HG03108 (cell line): Measurements from ENCODE around the gene PIF1.
A peak's percentile ranks its signal among the peaks of the same experiment; 100 is the strongest.

Experiments used
- ATAC-seq: cut with Tn5 transposase; IDR thresholded peaks from one replicate; pipeline ENCODE4 v1.9.1; 2021; ENCODE audit warnings: moderate library complexity; ENCODE audit not compliant: unreplicated experiment

The PIF1 gene, protein sequence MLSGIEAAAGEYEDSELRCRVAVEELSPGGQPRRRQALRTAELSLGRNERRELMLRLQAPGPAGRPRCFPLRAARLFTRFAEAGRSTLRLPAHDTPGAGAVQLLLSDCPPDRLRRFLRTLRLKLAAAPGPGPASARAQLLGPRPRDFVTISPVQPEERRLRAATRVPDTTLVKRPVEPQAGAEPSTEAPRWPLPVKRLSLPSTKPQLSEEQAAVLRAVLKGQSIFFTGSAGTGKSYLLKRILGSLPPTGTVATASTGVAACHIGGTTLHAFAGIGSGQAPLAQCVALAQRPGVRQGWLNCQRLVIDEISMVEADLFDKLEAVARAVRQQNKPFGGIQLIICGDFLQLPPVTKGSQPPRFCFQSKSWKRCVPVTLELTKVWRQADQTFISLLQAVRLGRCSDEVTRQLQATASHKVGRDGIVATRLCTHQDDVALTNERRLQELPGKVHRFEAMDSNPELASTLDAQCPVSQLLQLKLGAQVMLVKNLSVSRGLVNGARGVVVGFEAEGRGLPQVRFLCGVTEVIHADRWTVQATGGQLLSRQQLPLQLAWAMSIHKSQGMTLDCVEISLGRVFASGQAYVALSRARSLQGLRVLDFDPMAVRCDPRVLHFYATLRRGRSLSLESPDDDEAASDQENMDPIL

DNA sequence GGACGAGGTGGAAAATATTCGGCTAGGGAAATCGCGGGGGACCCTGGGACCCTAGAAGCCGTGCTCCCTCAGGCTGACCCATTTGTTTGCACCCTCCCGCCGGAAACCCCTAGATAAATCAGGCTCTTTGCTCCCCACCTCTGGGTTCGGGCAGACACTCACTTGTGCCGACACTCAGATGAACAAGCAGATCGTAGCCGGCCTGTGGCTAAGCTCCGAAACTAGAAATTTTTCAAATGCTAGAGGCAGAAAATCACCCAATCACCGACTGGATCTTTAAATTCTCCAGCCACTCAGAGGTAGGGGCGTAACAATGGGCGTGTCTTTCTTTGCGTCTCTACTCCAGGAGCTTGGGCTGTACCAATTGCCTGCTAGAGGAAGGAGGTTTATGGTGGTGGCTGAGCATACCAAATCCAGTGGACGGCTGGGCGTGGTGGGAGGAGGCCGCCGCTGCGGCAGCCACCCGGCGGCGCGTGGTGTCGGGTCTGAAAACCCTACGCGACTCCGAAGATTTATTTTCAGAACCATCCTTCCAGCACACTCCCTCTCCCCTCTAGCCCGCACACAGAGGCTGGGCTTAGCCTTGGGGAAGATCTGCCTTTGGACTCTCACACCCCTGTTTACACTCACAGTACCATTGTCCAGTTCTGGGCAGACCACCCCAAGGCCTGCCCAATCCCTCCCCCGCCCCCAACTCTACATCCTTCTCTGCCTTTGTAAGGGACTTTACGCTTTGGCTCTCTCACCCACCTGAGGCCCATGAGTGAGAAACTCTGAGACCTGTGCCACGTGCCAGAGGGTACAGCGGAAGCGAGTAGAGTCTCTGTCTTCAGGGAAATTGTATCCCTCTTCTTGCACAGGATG is at the start of gene PIF1:
Gene PIF1, minus strand, starts transcription at position 217 of the 864 bp plus-strand sequence. CDS start 1,312 bp downstream, outside the sequence.
- peak; percentile 85 for ATAC-seq

DNA sequence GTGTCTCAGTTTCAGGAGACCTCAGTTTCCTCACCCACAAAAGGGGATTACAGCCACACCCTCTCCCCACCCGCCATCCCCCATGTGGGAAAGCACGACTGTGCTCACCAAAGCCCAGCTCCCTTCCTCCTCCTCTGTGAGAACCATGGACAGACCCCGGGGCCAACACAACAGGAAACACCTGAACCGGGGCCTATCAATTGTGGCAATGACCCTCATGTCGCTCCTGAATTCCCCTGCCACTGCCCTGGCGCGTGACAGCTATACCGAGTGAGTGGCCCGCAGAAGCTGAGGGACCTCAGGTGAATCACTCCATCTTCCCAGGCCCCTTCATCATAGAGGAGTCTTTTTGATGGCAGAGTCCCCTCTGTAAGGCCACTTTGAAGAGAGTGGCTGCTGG is 44.9 kb upstream of the PIF1 start:
- no peak for ATAC-seq

DNA sequence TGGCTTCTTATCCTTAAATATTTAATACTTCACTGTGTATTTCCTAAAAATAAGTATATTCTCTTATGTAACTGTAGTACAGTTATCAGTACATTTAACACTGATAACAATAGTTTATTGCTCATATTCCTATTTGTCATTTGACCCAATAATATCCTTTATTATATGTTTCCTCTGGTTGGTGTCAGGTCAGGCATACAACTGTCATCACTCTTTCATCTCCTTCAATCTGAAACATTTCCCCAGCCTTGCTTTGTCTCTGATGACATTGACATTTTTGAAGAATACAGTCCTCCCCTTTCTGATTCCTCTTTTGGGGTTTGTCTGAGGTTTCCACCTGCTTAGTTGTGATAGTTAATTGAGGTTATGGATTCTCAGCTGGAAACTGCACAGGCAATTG is 44.1 kb upstream of the PIF1 start:
- ATAC-seq = no peak

DNA sequence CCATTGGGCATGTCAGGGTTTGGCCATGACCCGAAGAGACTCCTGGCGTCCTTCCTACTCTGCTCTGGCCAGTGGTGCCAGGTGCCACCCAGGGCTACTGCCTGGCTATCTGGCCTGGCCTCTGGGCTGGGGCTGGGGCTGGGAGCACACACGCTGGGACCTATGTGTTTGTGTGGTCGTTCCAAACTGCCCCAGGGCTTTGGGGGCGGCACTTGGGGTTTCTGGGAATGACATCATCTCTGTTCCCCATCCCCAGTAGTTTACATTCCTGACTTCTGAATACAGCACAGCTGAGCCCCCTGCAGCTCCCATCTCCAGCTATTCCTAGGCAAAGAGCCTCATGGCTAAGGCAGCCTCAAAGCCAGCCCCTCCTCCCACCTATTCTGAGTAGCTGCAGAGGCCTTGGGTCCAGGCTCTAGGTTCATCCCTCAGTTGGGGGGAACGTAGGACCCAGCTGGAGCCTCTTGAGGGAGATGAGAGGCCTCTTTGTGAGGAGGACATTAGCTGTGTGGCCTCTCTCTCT is 40.6 kb upstream of the PIF1 start:
- ATAC-seq = no peak

DNA sequence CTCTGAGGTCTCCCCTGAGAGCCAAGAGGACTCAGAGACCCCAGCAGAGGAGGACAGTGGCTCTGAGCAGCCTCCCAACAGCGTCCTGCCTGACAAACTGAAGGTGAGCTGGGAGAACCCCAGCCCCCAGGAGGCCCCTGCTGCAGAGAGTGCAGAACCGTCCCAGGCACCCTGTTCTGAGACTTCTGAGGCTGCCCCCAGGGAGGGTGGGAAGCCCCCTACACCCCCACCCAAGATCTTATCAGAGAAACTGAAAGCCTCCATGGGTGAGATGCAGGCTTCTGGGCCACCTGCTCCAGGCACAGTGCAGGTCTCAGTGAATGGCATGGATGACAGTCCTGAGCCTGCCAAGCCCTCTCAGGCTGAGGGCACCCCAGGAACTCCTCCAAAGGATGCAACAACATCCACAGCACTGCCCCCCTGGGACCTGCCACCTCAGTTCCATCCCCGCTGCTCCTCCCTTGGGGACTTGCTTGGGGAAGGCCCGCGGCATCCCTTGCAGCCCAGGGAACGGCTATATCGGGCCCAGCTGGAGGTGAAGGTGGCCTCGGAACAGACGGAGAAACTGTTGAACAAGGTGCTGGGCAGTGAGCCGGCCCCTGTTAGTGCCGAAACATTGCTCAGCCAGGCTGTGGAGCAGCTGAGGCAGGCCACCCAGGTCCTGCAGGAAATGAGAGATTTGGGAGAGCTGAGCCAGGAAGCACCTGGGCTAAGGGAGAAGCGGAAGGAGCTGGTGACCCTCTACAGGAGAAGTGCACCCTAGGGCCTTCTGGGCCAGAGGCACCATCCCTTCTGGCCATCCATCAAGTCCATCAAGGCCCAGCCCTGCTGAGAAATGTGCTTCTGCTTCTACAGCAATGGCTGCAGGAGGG is 39.9 kb upstream of the PIF1 start:
- ATAC-seq = peak; percentile 46

DNA sequence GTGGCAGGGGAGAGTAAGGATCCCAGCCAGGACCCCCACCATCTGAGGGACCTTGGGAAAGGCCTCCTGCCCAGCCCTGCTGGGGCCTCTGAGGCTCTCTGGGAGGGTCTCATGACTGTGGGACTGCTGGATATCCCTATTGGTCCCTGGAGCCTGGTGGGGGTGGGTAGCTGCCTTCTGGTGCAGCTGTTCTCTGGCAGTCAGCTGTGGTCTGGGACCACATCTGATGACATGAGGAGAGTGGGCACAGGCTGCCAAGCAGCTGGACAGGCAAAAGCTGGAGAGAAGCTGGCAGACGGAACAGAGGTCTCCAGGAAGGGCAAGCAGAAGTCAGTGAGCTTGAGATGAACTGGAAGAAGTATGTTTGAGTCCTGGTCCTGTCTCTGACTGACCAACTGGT is 38.6 kb upstream of the PIF1 start:
- ATAC-seq = no peak

DNA sequence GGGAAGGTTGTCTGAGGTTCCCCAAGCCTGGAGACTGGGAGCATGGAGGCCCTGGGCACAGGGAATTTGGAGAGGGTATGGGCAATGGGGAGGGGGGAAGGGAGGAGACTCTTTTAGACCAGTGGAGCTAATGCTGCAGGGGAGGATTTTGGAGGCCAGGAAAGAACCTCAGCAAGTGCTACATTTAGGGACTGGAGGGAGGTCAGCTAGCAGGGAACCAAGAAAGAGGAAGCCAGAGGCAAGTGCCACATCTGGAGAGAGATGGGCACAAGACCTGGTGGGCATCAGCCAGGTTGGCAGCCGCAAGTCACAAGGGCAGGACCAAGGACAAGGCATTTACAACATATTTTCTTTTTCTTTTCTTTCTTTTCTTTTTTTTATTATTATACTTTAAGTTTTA is 37.0 kb upstream of the PIF1 start:
- no peak for ATAC-seq

DNA sequence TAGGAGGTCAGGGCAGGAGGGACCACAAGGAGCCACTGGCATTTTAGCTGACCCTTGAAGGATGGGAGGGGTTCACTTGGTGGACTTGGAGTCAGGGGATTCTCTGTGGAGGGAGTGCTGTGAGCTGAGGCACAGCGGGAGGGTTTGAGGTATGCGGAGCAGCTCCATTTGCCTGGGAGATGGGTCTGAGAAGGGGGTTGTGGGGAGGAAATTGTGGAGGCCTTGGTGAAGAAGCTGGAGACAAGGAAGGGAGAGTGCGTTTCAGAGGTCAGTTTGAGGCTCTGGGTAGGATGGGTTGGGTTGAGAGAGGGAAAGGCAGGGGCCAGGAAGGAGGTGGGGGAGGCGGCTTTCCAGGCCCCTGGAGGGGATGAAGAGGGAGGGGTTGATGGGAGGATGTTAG is 36.5 kb upstream of the PIF1 start:
- ATAC-seq = no peak

DNA sequence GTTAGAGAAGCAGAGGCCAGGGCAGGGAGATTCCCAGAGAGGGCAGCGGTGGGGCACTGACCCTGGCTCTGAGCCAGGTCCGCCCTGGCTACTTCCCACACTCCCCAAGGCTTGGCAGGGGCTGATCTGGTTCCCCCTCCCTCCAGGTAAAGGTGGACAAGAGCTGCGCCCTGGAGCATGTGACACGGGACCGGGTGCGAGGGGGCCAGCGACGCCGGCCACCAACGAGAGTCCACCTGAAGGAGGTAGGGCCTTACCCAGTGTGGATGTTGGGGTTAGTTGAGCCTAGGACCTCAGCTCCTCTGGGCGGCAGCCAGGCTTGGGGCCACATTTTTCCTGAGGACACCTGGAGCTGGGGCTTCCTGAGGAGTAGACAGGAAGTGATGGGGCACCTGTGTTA is 35.9 kb upstream of the PIF1 start:
- no peak for ATAC-seq

DNA sequence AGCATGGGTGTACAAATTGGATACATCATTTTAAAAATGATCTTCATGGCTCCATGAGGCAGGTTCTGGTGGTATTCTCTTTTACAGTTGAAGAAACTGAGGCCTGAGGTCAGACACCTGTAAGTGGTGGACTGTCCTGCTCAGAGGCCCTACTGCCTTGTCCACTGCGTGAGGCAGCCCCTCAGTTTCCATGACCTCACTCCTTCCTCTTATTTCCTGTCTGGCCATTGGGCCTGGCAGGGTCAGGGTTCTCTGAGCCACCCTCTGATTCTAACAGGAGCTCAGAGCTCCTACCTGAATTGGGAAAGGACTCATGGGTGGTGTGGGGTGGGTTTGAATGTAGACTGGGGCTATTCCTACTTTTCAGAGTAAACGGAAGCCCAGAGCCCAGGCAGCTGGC is 33.8 kb upstream of the PIF1 start:
- no peak for ATAC-seq

DNA sequence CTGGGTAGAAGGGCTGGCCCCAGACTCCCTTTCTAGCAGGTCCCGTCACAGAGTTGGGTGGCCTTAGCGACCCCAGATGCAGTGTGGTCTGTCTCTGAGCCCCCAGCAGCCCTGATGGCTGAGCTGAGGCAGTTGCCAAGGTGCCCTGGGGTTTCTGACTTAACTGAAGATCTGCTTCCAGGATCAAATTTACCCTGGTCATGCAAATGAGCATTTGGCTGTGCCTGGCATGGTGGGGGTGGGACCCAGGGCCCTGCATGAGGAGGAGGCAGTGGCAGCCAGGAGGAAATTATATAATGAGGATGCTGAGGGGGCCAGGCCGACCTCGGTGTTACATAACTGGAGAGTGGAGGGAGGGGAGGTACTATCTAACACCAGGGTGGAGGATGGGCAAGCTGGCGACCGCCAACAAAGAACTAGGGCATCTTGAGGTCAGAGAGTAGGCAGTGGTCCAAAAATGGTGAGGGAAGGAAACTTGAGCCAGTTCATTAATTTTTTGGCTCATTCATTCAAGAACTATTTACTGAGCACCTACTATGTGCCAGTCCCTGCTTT is 32.7 kb upstream of the PIF1 start:
- ATAC-seq = no peak

DNA sequence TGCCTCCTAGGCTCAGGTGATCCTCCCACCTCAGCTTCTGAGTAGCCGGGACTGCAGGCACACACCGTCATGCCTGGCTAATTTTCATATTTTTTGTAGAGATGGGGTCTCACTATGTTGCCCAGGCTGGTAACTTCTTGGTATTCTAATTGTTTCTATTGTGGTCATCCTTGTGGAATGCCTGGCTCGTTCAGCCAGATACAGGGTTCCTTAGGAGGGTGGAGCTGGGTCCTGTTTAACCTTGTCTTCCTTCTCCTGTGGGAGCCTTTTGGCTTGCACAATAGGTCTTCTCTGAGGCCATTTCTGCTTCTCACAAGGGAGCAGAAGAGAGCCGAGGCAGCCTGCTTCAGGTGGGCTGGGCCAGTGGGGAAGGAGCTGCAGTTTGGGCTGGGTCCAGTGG is 32.0 kb upstream of the PIF1 start:
- no peak for ATAC-seq

DNA sequence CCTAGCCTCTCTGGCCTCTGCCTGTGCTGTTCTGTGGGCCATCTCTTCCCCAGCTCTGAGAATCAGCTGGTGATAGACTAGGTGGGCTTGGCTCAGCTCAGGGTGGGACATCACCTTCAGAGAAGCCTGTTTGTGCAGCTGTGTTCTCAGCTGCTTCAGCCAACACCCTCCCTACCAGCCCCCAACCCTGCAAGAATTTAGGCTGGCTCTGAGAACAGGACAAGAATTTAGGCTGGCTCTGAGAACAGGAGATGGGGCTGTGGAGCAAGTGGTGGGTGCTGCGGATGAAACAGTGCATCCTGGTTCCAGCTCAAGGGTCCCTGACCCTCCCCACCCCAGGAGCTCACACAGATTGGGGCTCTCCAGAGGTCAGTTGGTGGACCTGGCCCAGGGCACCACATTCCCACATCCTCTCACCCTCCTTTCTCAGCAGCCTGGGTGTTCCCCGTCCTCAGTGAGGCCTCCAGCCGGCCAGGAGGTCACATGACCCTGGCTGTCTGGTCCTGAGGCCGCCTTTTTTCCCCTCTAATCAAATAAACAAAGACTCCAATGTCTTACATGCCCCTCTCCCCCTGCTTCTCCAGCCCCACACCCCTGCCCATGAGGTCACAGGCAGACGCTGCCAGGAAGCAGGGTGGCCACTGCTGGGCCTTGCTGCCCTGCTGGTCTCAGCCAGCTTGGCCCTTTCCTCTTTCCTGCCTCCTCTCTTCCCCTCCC is 31.1 kb upstream of the PIF1 start:
- ATAC-seq = no peak

DNA sequence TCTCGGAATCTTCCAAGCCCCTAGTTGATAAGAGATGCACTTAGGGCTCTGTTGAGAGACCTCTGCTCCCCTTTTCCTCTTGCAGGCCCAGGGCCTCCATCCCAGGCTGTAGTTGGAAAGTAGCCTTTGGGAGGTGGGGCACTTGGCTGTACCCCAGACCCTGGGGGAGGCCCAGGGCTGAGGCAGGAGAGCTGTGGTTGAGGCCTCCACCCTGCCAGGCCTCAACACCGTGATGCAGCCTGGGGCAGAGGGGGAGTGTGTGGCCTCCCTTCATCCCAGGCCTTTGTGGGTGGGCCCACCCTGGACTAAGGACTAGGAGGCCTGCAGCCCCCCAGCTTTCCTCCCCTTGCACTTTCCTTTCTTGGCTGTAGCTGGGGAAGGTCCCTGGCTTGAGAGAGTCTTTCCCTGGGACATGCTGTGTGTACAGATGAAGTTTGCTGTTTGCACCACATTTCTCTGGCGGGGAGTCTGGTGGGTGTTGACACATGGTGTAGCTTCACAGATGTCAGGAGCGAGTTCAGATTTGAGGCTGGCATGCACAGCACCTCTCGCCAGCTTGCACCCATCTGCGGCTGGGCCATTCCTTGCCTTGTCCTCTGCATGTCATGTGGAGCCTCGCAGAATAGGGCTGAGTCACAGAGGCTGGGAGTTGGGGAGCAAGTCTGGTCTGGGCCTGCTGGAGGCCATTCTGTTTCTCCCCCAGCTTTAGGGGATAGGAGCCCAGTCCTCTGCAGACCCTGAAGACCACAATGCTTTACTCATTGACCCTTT is 29.9 kb upstream of the PIF1 start:
- no peak for ATAC-seq

DNA sequence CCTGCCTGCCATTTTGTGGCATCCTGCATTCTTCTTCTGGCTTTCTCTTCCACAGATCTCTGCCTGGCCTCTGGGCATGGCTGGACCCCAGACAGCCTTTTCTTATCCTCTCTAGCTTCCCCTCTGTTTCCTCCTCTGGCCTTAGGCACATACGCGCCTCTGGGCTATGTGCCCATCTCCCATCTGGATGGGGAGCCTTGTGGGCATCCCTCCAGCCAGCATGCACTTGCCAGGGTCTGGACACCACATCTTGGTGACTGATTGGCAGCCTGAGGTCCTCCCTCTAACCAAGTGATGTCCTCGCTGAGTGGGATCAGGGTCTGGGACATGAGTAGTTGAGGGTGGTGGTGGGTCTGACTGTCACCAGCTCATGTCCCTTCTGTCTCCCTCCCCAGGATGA is 29.1 kb upstream of the PIF1 start:
- ATAC-seq = no peak

DNA sequence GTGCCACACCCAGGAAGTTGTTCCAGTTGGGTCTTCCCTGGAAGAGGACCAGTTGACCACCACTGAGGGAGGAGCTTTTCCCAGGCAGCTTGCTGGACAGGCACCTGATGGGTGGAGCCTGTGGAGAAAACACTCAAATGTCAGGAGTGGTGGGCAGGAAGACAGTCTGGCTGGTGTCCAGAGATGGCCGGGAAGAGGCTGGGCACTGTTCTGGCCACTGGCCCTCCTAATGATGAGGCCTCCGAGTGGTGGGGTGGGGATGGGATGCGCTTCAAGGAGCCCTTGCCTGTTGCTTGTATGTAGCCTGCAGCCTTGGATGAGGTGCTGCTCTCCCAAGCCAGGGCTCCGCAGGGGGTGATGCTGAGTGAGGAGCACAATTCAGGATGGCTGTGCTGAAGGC is 28.6 kb upstream of the PIF1 start:
- no peak for ATAC-seq

DNA sequence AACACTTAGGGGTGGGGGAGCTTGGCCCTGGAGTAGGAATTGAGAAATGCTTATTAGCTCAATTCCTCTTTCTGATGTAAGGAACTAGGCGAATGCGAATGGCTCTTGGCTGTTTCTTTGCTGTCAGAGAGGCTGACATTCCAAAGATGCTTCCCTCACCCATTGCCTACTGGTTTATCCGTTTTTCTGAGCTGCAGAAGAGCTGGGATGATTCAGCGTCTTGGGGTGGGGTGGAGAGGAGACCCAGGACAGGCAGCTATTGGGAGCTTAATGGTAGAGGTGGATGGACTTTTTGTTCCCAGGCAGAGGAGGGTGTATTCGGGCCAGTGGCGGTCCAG is 26.0 kb upstream of the PIF1 start:
- no peak for ATAC-seq

DNA sequence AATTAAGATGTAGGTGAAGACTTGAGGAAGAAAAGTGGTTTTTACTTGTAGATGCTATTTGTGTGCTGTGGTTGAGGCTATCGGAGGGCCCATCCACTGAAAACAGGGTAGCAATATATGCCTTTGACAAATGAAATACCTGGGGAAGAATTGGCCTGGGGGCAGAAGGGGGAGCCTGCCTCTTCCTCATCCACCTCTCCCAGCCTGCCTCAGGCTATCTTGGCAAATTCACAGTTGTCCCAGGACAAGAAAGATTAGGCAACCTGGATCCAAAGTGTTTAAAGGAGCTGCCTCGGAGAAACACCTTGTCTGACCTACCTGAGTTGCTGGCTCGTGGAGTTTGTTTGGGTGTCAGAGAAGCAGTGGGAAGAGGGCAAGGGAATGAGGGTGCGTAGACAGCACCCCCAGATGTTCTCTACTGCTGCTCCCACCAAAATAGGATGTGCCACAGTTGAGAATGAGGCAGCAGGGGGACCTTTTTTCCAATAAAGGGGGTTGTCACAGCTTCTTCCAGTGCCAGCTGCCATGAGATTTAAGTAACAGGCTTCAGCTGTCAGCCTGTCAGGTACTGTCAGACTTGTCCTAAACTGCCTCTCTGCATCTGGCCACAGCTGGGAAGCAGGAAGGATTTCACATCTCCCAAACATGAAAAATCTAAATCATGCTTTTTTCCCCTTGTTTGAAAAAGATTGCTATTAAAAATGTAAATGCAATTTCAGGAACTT is 25.5 kb upstream of the PIF1 start:
- ATAC-seq = no peak
